ENCODE measurements around the gene ABCA10. TPM values are rescaled to one million over a fixed set of nuclear protein-coding genes. Genes with fewer than 3 reads are reported as not detected.
A peak's percentile ranks its signal among the peaks of the same experiment; 100 is the strongest.
"Not testable (repeated sequence)": the region's sequence is repeated elsewhere in the genome, so short reads cannot be mapped to it uniquely, and the experiment has no call there.

Gene ABCA10
- total and polyA plus RNA-seq, 2 experiments from 2014 or later, result 0.11 to 0.23 TPM

DNA sequence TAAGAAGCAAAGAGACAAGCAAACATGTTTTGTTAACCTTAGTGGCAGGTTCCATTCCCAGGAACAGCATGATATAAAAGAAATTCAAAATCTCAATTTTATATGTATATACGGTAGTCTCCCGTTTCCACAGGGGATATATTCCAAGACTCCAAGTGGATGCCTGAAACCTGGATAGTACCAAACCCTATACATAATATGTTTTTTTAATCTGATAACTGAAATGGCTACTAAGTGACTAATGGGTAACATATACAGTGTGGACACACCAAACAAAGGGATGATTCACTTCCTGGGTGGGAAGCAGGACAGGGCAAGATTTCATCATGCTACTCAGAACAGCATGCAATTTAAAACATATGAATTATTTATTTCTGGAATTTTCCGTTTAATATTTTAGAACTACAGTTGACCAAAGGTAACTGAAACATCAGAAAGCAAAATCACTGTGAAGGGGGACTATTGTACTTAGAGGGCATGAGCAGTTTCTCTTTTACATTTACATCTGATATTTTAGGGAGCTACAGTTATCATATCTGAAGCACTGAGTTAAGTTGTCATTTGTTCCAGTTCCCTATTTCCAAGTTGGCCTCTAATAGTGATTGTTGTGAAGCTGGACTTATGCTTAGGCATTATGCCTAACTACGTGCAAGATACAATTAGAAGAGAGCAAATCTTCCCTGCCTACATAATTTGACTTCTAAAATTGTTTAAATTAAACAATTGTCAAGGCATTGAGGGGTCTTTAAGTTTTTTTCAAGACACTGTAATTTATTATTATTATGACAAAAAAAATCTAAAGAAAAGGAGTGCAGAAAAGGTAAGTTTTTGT is 52.8 kb downstream of the ABCA10 start:
- H3K4me2 ChIP-seq (ENCODE audit: unreplicated experiment), result peak overlapping the region; percentile 47
- H3K4me1 ChIP-seq (ENCODE audit: insufficient read depth), result peaks cover 25% of the 10 kb centered on the region
- H3K79me2 ChIP-seq (ENCODE audit: insufficient read depth), result no peaks in the 10 kb centered on the region
- no peak for TF ChIP-seq EZH2 (IDR thresholded peaks at IDR 0.05; ENCODE audit: insufficient read depth, poor library complexity, severe bottlenecking)
- no peak for TF ChIP-seq EZH2phosphoT487 (IDR thresholded peaks at IDR 0.05; ENCODE audit: insufficient read depth, low read depth)
- peaks cover 3% of the 10 kb centered on the region; the same call in 1 of the 2 replicates for H3K9me2 ChIP-seq (ENCODE audit: insufficient read depth)
- H3K27me3 ChIP-seq (replicated peaks; ENCODE audit: insufficient read depth), result no peaks in the 10 kb centered on the region
- in situ Hi-C loops (cut with MboI), result no loop called here
- peak overlapping the region; percentile 14; the same call in 1 of the 2 replicates for H3K9ac ChIP-seq
- peak overlapping the region; percentile 18; the same call in 1 of the 2 replicates for H3K4me3 ChIP-seq
- H3K36me3 ChIP-seq (ENCODE audit: low read depth), result no peaks in the 10 kb centered on the region
- 47 to 51% methylated on average over 4 of the region's 4 CpGs for WGBS, 2 experiments (ENCODE audit: low coverage in 1 of 2, low lambda C conversion rate in 2 of 2, missing lambda C conversion rate in 2 of 2)
- no peaks in the 10 kb centered on the region for H4K20me1 ChIP-seq (ENCODE audit: insufficient read depth)
- peaks cover 5% of the 10 kb centered on the region; the same call in 1 of the 2 replicates for H3F3A ChIP-seq (ENCODE audit: insufficient read depth)
- H3K9me3 ChIP-seq (ENCODE audit: low read depth), result no peaks in the 10 kb centered on the region
- H3K27ac ChIP-seq, result peak overlapping the region; percentile 48
- DNase-seq, result peak; percentile 74
- peak overlapping the region; percentile 56 for H2AFZ ChIP-seq

DNA sequence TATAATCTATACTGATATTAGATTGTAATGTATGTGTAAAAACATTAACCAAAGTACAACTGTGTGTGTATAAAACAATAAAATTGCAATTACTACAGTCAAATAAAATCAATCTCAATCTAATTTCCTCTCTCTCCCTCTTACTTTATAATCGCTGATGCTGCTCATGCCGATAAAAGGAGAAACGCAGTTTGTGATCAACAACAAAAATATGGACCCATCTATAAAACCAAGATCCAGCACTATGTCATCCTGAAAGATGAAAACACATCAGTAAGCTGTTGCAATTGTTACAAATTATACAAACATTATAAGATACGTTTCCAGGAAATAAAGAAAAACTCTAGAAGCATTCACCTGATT is 53.4 kb downstream of the ABCA10 start:
- DNase-seq, result no peak
- H3K27ac ChIP-seq, result peak overlapping the region; percentile 48
- 0 out of 2 replicates have a peak overlapping the region, but pooled peaks have one; percentile 18 for H3K4me3 ChIP-seq
- H3K36me3 ChIP-seq (ENCODE audit: low read depth), result no peaks in the 10 kb centered on the region
- no peaks in the 10 kb centered on the region for H3K79me2 ChIP-seq (ENCODE audit: insufficient read depth)
- in situ Hi-C loops (cut with MboI), result no loop called here
- peaks cover 3% of the 10 kb centered on the region; the same call in 1 of the 2 replicates for H3K9me2 ChIP-seq (ENCODE audit: insufficient read depth)
- peaks cover 25% of the 10 kb centered on the region for H3K4me1 ChIP-seq (ENCODE audit: insufficient read depth)
- peaks cover 5% of the 10 kb centered on the region; the same call in 1 of the 2 replicates for H3F3A ChIP-seq (ENCODE audit: insufficient read depth)
- peak overlapping the region; percentile 56 for H2AFZ ChIP-seq
- no peak overlapping the region for H3K9ac ChIP-seq
- H3K9me3 ChIP-seq (ENCODE audit: low read depth), result no peaks in the 10 kb centered on the region
- H3K4me2 ChIP-seq (ENCODE audit: unreplicated experiment), result peak overlapping the region; percentile 47
- 90 to 95% methylated on average over 4 of the region's 4 CpGs for WGBS, 2 experiments (ENCODE audit: low coverage in 1 of 2, low lambda C conversion rate in 2 of 2, missing lambda C conversion rate in 2 of 2)
- H4K20me1 ChIP-seq (ENCODE audit: insufficient read depth), result no peaks in the 10 kb centered on the region
- no peaks in the 10 kb centered on the region for H3K27me3 ChIP-seq (replicated peaks; ENCODE audit: insufficient read depth)
- TF ChIP-seq EZH2 (IDR thresholded peaks at IDR 0.05; ENCODE audit: insufficient read depth, poor library complexity, severe bottlenecking), result no peak
- no peak for TF ChIP-seq EZH2phosphoT487 (IDR thresholded peaks at IDR 0.05; ENCODE audit: insufficient read depth, low read depth)

DNA sequence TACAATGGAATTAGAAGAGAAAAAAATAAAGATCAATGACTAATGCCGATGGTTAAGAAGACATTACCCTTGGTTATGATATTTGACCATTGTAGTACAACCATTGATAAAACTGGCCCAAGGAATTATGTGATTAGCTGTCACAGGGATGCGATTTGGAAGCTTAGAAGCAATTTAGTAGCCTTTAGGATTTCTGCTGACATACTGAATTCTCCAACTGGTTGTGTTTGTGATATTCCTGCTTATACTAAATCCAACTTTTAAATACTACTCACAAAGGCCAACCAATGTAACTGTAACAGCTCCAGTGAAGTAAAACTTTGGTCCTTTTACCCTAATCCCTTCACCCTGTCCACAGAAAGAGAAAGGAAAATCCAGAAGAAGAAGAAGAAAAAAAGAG is 55.5 kb downstream of the ABCA10 start:
- peak overlapping the region; percentile 50; the same call in 1 of the 2 replicates for H2AFZ ChIP-seq
- no peaks in the 10 kb centered on the region for H3K36me3 ChIP-seq (ENCODE audit: low read depth)
- DNase-seq, result no peak
- H3F3A ChIP-seq (ENCODE audit: insufficient read depth), result peaks cover 5% of the 10 kb centered on the region; the same call in 1 of the 2 replicates
- H3K9ac ChIP-seq, result no peak overlapping the region
- H3K9me2 ChIP-seq (ENCODE audit: insufficient read depth), result peaks cover 3% of the 10 kb centered on the region
- in situ Hi-C loops (cut with MboI), result no loop called here
- H3K27ac ChIP-seq, result no peak overlapping the region
- no peaks in the 10 kb centered on the region for H3K9me3 ChIP-seq (ENCODE audit: low read depth)
- TF ChIP-seq EZH2phosphoT487 (IDR thresholded peaks at IDR 0.05; ENCODE audit: insufficient read depth, low read depth), result no peak
- TF ChIP-seq EZH2 (IDR thresholded peaks at IDR 0.05; ENCODE audit: insufficient read depth, poor library complexity, severe bottlenecking), result no peak
- H3K4me2 ChIP-seq (ENCODE audit: unreplicated experiment), result no peak overlapping the region
- 70 to 74% methylated on average over 2 of the region's 2 CpGs for WGBS, 2 experiments (ENCODE audit: low coverage in 1 of 2, low lambda C conversion rate in 2 of 2, missing lambda C conversion rate in 2 of 2)
- H3K4me3 ChIP-seq, result no peak overlapping the region
- no peaks in the 10 kb centered on the region for H3K79me2 ChIP-seq (ENCODE audit: insufficient read depth)
- no peaks in the 10 kb centered on the region for H4K20me1 ChIP-seq (ENCODE audit: insufficient read depth)
- no peaks in the 10 kb centered on the region for H3K27me3 ChIP-seq (replicated peaks; ENCODE audit: insufficient read depth)
- peaks cover 18% of the 10 kb centered on the region for H3K4me1 ChIP-seq (ENCODE audit: insufficient read depth)

DNA sequence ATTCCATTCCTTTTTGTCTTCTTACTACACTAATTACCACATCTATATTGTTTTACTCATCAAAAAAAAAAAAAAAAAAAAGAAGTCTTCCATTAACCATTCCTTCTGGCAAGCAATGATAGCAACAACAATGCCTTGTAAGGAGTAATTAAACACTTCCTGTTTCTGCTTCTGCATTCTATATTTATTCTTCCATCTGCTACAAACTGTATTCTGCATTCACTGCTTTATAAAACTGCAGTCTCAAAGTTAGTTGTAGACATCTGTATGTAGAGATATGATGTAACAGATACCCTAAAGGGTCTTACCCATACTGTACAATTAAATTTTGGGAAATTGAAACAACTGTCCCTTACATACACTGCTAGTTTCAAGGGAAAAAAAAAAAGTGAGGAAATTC is 58.2 kb downstream of the ABCA10 start:
- in situ Hi-C loops (cut with MboI), result no loop called here
- no peaks in the 10 kb centered on the region for H4K20me1 ChIP-seq (ENCODE audit: insufficient read depth)
- no peak overlapping the region for H2AFZ ChIP-seq
- H3F3A ChIP-seq (ENCODE audit: insufficient read depth), result peaks cover 3% of the 10 kb centered on the region; the same call in 1 of the 2 replicates
- TF ChIP-seq EZH2 (IDR thresholded peaks at IDR 0.05; ENCODE audit: insufficient read depth, poor library complexity, severe bottlenecking) (no peak), EZH2phosphoT487 (IDR thresholded peaks at IDR 0.05; ENCODE audit: insufficient read depth, low read depth) (no peak)
- H3K79me2 ChIP-seq (ENCODE audit: insufficient read depth), result no peaks in the 10 kb centered on the region
- no peak overlapping the region for H3K4me2 ChIP-seq (ENCODE audit: unreplicated experiment)
- no peaks in the 10 kb centered on the region for H3K36me3 ChIP-seq (ENCODE audit: low read depth)
- H3K9me2 ChIP-seq (ENCODE audit: insufficient read depth), result peaks cover 3% of the 10 kb centered on the region
- peaks cover 7% of the 10 kb centered on the region for H3K4me1 ChIP-seq (ENCODE audit: insufficient read depth)
- DNase-seq, result no peak
- H3K4me3 ChIP-seq, result no peak overlapping the region
- no peaks in the 10 kb centered on the region for H3K27me3 ChIP-seq (replicated peaks; ENCODE audit: insufficient read depth)
- H3K9ac ChIP-seq, result no peak overlapping the region
- no peak overlapping the region for H3K27ac ChIP-seq
- H3K9me3 ChIP-seq (ENCODE audit: low read depth), result no peaks in the 10 kb centered on the region

DNA sequence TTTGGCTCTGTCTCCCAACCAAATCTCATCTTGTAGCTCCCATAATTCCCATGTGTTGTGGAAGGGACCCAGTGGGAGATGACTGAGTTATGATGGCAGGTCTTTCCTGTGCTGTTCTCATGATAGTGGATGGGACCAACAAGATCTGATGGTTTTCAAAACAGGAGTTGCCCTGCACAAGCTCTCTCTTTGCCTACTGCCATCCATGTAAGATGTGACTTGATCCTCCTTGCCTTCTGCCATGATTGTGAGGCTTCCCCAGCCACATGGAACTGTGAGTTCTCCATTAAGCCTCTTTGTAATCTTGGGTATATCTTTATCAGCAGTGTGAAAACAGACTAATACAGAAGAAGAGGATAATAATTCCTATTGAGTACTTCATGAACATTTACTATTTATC is 60.0 kb downstream of the ABCA10 start:
- H3K79me2 ChIP-seq (ENCODE audit: insufficient read depth); H3K36me3 ChIP-seq (ENCODE audit: low read depth); H3K9ac ChIP-seq; H3K9me2 ChIP-seq (ENCODE audit: insufficient read depth); DNase-seq; in situ Hi-C loops (cut with MboI); H3F3A ChIP-seq (ENCODE audit: insufficient read depth); H4K20me1 ChIP-seq (ENCODE audit: insufficient read depth); H2AFZ ChIP-seq; H3K9me3 ChIP-seq (ENCODE audit: low read depth); H3K4me2 ChIP-seq (ENCODE audit: unreplicated experiment); H3K27me3 ChIP-seq (replicated peaks; ENCODE audit: insufficient read depth); H3K4me3 ChIP-seq; H3K4me1 ChIP-seq (ENCODE audit: insufficient read depth); H3K27ac ChIP-seq: not testable (repeated sequence)

Data from GM23248 (cell line).